Sciatic nerve (tissue), 2 donors: ENCODE data around the gene CABP4. TPM values are rescaled to one million over a fixed set of nuclear protein-coding genes. Genes with fewer than 3 reads are reported as not detected.
"Not testable (repeated sequence)": the region's sequence is repeated elsewhere in the genome, so short reads cannot be mapped to it uniquely, and the experiment has no call there.

Experiments used
- ATAC-seq: fragments of 200-7000 bp; cut with Tn5 transposase; one replicate; pipeline ENCODE4 v1.9.1; 2020; ENCODE audit warnings: mild to moderate bottlenecking, moderate library complexity
- DNase-seq: peaks from one replicate; pipeline ENCODE4 v3.0.0-alpha.2; 2020; ENCODE audit warnings: low spot score
- intact Hi-C: fragments of 100-400 bp; cut with DNase I; formaldehyde crosslinking; loops from one replicate; pipeline ENCODE4 v1.14.2; 2022
- total RNA-seq: library from RNA; stranded (reverse); fragmentation: NEBNext Ultra II Directional; extraction: Animal tissue kit (Norgen Biotek cat#: 25700); gene quantifications from one replicate; pipeline ENCODE4 v1.2.1, GENCODE V29; 2021
- donor health status: DM: no; HTN: no; CAD: no.
- donor health status: DM: no; HTN: no; CAD: no.

The CABP4 gene
- total RNA-seq, 1 donor from 2014 or later: 2.5 TPM

- no peak for DNase-seq
- ATAC-seq: peak; percentile 51
- intact Hi-C loops: no loop called here
Observed at GRCh38 chr11:67449116-67449844, 5.9 kb upstream of the CABP4 start.

- ATAC-seq (no peak), DNase-seq (no peak)
- intact Hi-C loops: no loop called here
Observed at GRCh38 chr11:67450796-67451657, 4.1 kb upstream of the CABP4 start.

DNA sequence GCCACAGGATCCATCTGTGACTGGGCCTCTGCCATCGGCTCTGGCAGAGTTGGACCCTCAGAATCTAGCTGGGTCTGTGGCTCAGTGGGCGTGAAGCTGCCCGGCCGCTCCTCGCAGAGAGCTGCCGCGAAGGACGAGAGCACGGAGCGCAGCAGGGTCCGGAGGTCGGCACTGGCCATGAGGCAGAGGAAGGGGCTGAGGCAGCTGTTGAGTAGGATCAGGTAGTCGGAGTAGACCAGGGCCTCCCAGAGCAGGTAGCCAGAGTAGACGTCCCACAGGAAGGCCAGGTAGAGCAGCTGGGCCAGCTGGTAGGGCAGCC, 3.5 kb upstream of the CABP4 start:
- no peak for ATAC-seq

DNA sequence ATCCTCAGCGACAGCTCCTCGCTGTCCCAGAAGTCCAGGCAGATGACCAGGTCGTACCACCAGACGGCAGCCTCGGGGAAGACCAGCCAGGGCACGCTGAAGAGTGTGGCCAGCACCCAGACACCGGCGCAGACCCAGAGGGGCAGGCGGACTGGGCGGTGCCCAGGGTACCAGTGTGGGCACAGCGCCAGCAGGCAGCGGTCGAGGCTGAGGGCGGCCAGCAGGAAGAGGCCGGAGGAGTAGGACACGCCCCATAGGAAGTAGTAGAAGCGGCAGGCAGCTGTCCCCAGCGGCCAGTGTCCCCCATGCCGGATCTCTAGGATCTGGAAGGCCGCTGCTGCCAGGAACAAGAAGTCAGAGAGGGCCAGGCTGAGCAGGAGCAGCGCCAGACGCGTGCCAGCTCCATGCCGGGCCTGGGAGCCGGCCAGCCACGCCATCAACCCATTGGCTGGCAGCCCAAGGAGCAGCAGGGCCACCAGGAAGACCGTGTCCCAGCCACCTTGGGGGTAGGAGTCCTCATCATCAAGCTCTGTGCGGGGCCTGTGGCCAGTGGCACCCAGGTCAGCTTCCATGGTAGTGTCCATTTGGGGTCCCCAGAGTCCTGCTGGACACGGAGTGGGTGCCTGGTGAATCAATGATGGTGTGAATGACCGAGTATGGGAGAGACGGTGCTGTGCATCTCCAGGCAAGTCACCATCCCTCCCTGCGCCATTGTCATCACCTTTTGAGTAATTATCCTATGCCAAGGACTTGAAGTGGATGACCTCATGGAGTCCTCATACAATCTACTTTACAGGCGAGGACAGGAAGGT, 2.8 kb upstream of the CABP4 start, which contains the start of gene GPR152:
GPR152 (minus strand) TSS at position 589 of the 812 bp plus-strand sequence; CDS start at position 584, 5 bp downstream.
- ATAC-seq: peak; percentile 24
- no peak for DNase-seq
- intact Hi-C loops: no loop called here

More for the DNA sequence above, 3.5 kb upstream of the CABP4 start:
- DNase-seq: no peak
- intact Hi-C loops: no loop called here

DNA sequence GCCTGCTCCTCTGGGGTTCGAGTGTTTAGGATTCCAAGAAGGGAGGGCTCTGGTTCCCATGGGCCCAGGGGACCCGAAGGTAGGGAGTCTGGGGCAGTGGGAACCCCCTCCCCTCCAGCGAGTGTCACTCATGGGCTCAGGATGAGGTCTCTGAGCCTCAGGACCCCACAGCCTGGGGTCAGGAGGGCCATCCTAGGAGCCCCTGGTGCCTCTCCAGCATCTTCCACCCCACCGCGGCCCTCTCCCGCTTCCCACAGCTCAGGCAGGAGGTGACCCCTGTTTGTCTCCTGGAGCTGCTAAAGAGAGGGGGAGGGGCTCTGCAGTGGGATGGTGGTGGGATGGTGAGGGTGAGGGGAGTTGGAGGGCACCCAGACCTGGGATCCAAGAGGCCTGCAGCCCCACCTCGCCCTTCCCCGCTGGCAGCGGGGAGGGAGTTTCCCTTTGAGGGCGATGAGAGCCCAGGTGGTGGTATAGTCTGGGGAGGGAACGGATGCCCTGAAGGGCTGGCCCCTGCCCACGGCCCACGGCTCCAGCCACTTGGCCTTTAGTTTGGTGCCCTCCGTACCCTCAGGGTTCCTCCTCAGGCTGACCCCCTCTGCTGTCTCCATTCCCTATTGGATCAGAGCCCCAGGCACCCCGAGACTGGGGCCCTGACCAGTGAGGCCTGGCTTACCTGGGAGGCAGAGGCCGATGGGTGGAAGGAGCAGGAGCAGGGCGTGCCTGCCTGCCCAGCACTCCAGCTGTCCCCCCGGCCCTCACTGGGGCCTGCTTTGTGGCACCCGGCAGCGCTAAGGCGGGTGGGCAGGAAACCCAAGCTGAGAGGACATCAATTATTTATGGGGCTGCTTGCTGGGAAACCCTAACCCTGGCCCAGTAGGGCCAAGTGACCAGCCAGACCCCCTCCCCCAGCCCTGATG, 1.1 kb upstream of the CABP4 start:
- no peak for ATAC-seq
- DNase-seq: no peak
- intact Hi-C loops: no loop called here

DNA sequence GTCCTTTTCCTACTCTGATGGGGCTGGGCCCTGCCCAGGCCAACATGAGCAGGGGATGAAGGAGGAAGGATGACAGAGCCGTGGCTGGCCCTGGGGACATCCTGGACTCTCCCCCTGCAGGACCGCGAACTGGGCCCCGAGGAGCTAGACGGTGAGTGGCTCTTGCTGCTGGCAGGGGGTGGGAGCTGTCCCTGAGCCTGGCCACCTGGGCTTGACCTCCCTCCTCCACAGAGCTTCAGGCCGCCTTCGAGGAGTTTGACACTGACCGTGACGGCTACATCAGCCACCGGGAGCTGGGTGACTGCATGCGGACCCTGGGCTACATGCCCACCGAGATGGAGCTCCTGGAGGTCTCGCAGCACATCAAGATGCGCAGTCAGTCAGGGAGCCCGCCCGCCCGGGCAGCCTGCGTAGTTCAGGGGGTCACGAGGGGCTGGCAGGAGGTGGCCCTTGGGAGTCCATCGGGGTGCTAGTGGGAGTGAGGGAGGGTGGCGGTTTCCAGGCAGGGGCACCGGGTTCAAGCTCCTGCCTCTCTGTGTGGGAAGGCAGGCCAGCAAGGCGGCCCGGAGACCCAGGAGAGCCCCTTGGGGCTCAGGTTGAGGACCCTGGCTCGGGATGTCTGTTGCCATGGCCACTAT, 1.0 kb downstream of the CABP4 start:
- intact Hi-C loops: no loop called here
- ATAC-seq (no peak), DNase-seq (no peak)

- no peak for DNase-seq
- intact Hi-C loops: no loop called here
- no peak for ATAC-seq
Observed at GRCh38 chr11:67457453-67457852, 2.3 kb downstream of the CABP4 start.

DNA sequence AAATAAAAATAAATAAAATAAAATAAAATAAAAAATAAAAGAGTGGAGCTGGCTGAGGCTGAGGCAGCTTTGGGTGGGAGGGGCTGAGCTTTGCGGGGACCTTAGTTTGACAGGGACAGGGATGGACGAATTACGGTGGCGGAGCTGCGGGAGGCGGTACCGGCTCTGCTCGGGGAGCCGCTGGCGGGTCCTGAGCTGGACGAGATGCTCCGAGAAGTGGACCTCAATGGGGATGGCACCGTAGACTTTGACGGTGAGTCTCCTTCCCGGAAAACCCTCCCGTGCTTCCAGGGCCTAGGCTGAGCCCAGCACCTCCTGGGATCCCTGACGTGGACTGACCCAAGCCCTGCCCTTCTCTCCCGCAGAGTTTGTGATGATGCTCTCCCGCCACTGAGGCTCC, 3.1 kb downstream of the CABP4 start:
- DNase-seq (no peak), ATAC-seq (no peak)
- intact Hi-C loops: no loop called here

GRCh38 chr11:67463186-67463585, 8.0 kb downstream of the CABP4 start:
- intact Hi-C loops: no loop called here
- DNase-seq (no peak), ATAC-seq (no peak)

GRCh38 chr11:67463680-67464410, 8.7 kb downstream of the CABP4 start:
- peak; percentile 73 for ATAC-seq
- peak; percentile 84 for DNase-seq

DNA sequence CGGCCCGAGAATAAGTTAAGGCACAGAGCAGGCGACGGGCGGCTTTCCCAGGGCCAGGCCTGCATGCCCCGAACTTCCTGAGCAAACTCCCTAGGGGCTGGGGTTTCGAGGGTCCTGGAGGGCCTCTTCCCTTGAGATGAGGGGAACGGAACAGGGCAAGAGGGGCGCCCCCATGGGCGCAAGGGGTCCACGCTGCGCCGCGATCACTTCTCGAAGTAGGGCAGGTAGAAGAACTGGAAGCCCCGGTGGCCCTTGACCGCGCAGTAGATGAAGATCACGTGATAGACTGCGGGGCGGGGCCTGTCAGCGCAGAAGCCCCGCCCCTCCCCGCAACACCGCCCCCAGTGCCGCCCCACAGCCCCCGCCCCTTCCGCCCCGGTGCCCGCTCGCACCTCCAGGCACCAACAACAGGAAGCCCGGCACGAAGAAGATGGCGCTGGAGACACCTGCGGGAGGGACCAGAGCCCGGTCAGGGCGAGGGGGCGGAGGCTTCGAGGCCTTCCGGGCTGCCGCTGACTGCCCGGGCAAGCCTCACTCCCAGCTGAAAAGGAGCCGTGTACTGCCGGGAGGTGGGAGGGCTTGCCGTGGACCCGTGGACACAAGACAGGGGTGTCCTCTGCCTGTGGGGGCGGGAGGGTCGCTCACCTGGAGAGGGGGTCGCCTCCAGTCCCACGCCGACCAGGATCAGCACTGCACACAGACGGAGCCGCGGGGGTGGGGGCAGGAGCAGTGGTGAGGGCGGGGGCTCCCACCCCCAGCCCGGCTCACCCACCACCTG, 9.4 kb downstream of the CABP4 start:
- intact Hi-C loops: no loop called here
- DNase-seq (peak; percentile 93), ATAC-seq (peak; percentile 85)

More at GRCh38 chr11:67463680-67464410, 8.7 kb downstream of the CABP4 start:
- intact Hi-C loops: no loop called here

- DNase-seq (no peak), ATAC-seq (no peak)
- intact Hi-C loops: no loop called here
Observed at GRCh38 chr11:67465189-67465510, 10.0 kb downstream of the CABP4 start.

- DNase-seq, ATAC-seq, intact Hi-C loops: not testable (repeated sequence)
Observed at GRCh38 chr11:67465530-67465929, 10.4 kb downstream of the CABP4 start.

DNA sequence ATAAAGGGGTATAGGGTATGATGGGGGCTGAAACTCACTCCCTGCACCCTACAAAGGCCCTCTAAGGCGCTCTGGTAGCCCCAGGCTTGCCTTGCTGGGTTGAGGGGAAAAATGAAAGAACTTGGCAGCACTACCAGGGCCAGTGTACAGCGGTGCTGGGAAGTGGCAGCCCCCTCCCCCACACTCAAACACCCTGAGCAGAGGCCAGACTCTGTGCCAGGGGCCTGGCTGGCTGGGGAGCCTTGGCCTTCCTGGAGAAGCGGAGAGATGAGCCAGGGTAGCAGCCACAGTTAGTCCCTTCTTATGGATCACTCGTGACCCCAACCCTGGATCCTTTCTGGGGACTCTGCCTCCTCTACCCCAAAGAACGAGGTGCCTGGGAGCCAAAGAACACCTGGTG, 11.2 kb downstream of the CABP4 start:
- DNase-seq (no peak), ATAC-seq (no peak)
- intact Hi-C loops: no loop called here

DNA sequence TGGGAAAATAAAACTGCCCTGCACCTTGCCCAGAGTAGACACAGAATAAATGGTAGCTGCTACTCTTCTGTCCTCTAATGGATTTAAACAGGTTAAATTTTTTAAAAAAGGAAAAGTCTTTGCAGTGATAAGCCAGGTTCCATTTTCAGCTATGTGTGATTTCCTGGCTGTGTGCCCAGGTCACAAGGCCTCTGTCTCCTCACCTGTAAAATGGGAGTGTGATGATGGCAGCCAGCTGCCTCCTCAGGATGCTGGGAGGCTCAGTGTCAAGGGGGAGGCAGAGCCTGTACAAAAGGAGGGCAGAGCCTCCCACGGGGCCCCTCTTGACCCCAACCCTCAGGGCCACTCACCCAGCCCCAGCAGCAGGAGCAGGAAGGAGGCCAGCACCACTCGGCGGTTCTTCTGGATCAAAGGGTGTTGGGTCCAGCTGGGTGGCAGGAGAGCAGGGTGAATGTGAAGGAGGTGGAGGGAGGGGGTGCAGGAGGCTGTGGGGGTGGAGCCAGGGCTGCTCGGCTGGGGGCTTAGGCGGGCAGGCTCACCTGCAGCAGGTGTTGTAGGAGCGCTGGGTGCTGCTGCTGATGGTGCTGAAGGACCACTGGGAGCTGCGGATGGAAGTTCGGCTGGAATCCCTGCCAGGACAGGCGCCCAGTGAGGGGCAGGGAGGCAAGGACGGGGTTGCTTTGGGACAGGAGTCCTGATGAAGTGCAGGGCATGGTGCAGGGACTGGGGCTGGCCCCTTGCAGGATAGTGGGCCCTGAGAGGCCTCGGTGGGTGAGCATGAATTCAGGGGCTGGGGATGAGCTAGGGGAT, 12.0 kb downstream of the CABP4 start:
- intact Hi-C loops: no loop called here
- no peak for DNase-seq
- ATAC-seq: no peak

DNA sequence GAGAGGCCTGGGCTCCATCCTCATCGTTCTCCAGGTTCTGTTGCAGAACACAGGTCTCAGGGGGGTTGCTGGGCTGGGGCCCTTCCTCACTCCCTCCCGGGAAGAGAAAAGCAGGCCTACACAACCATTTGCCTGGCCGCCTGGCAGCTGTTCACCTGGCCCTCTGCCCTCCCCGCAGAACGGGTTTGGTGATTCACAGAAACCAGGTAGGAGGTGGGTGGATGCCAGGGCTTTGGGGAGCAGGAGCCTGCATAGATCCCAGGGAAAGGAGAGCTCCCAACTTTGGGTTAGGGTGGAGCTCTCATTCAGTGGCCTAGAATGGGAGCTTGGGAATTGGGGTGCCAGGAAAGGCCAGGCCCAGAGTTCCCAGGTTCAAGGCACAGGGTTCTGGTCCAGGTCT, 12.9 kb downstream of the CABP4 start:
- DNase-seq (no peak), ATAC-seq (no peak)

More for the DNA sequence above, 12.9 kb downstream of the CABP4 start:
- intact Hi-C loops: no loop called here
